Measurements from ENCODE around the gene TARS2. TPM values are rescaled to one million over a fixed set of nuclear protein-coding genes. Genes with fewer than 3 reads are reported as not detected.
A peak's percentile ranks its signal among the peaks of the same experiment; 100 is the strongest.

Gene TARS2
- total and polyA plus RNA-seq, 5 experiments from 2014 or later = 23.9 to 41.8 (median 34.8) TPM

GRCh38 chr1:150553392-150554085, 66.3 kb downstream of the TARS2 start:
- POLR2A ChIA-PET = interaction anchor here (0.8 to 1.6 kb wide), 3 partner anchors 68 to 76 kb away, joined by 3 to 5 read pairs (median 3); partner anchors contain the start of gene ENSA
- ATAC-seq = no peak
- Mint-ChIP-seq H3K27ac (no peak overlapping the region), H3K36me3 (no peaks in the 10 kb centered on the region), H3K4me3 (no peak overlapping the region), H3K4me1 (peaks cover 7 to 28% (median 21%) of the 10 kb centered on the region in 4 donors), H3K27me3 (peaks cover 3 to 10% (median 5%) of the 10 kb centered on the region in 5 donors), H3K9me3 (no peaks in the 10 kb centered on the region)
- DNase-seq = peak in 1 of 10 donors; percentile 60

- Mint-ChIP-seq H3K4me1 (peaks cover 7 to 28% (median 20%) of the 10 kb centered on the region in 4 donors), H3K27ac (no peak overlapping the region), H3K4me3 (no peak overlapping the region), H3K27me3 (peaks cover 2 to 10% (median 5%) of the 10 kb centered on the region in 5 donors), H3K9me3 (no peaks in the 10 kb centered on the region), H3K36me3 (no peaks in the 10 kb centered on the region)
- DNase-seq = no peak
- POLR2A ChIA-PET = interaction anchor here (0.8 to 1.6 kb wide), 3 partner anchors 67 to 75 kb away, joined by 3 to 5 read pairs (median 3); partner anchors contain the start of gene ENSA
- no peak for ATAC-seq
Observed at GRCh38 chr1:150554086-150554452, 66.8 kb downstream of the TARS2 start.

- POLR2A ChIA-PET = interaction anchor here (0.6 to 16.2 kb wide), 2 partner anchors 22 to 444 kb away, joined by 3 to 1195 read pairs; partner anchors contain the start of gene MCL1
- H3K9me3 Mint-ChIP-seq = no peaks in the 10 kb centered on the region
- peaks cover 0 to 2% (median 0%) of the 10 kb centered on the region in 5 donors for H3K27me3 Mint-ChIP-seq
- DNase-seq = peak in 1 of 10 donors; percentile 49
- ATAC-seq = no peak
- no peak overlapping the region for H3K4me3 Mint-ChIP-seq
- H3K4me1 Mint-ChIP-seq = peaks cover 6 to 29% (median 23%) of the 10 kb centered on the region in 4 donors
- H3K36me3 Mint-ChIP-seq = no peaks in the 10 kb centered on the region
- peak overlapping the region in 1 of 10 donors; percentile 44 for H3K27ac Mint-ChIP-seq
Observed at GRCh38 chr1:150555198-150555970, 68.2 kb downstream of the TARS2 start.

GRCh38 chr1:150555971-150556865, 69.0 kb downstream of the TARS2 start:
- no peak overlapping the region for H3K4me3 Mint-ChIP-seq
- peak overlapping the region in 1 of 10 donors; percentile 47 for H3K27ac Mint-ChIP-seq
- POLR2A ChIA-PET = interaction anchor here (0.7 to 16.2 kb wide), 4 partner anchors 22 to 73 kb away, joined by 3 to 1195 read pairs (median 102); partner anchors contain the start of genes ENSA and MCL1
- ATAC-seq (no peak), DNase-seq (peak in 1 of 10 donors; percentile 50)
- no peaks in the 10 kb centered on the region for H3K36me3 Mint-ChIP-seq
- H3K9me3 Mint-ChIP-seq = no peaks in the 10 kb centered on the region
- H3K4me1 Mint-ChIP-seq = peaks cover 7 to 29% (median 25%) of the 10 kb centered on the region in 4 donors
- peaks cover 0 to 1% (median 0%) of the 10 kb centered on the region in 5 donors for H3K27me3 Mint-ChIP-seq

- Mint-ChIP-seq H3K36me3 (no peaks in the 10 kb centered on the region), H3K9me3 (no peaks in the 10 kb centered on the region), H3K27ac (no peak overlapping the region), H3K27me3 (peaks cover 0 to 1% (median 0%) of the 10 kb centered on the region in 5 donors), H3K4me3 (no peak overlapping the region), H3K4me1 (peaks cover 9 to 34% (median 22%) of the 10 kb centered on the region in 4 donors)
- no peak for ATAC-seq
- POLR2A ChIA-PET = interaction anchor here (0.7 to 16.2 kb wide), 3 partner anchors 21 to 71 kb away, joined by 3 to 1195 read pairs (median 198); partner anchors contain the start of gene MCL1
- DNase-seq = peak in 1 of 10 donors; percentile 54
Observed at GRCh38 chr1:150557065-150557600, 69.9 kb downstream of the TARS2 start.

Small RNAs within 50 kb of the gene (microRNA-seq; reads per million reads assigned to microRNA genes)
- gene MIR4257 (ENCODE audit: borderline microRNAs expressed) (not detected), gene MIR6878 (ENCODE audit: borderline microRNAs expressed) (not detected)

Other genes with a start within 250 kb of the TARS2 start
- gene CA14, start 229.6 kb upstream of the TARS2 start, total RNA-seq = not detected
- 1 to 10 TPM in 1 of 3 donors, under 1 TPM in 2; 0.20 to 1.0 (median 0.37) TPM for gene CA14, start 229.6 kb upstream of the TARS2 start, polyA plus RNA-seq
- gene APH1A, start 218.4 kb upstream of the TARS2 start, total RNA-seq = 100 to 1,000 TPM; 142 to 143 TPM
- gene APH1A, start 218.4 kb upstream of the TARS2 start, polyA plus RNA-seq = 10 to 100 TPM; 58.2 to 84.8 (median 67.1) TPM
- gene C1orf54, start 214.6 kb upstream of the TARS2 start, total RNA-seq = 1 to 10 TPM; 4.8 to 5.0 TPM
- 1 to 10 TPM; 1.8 to 4.7 (median 3.9) TPM for gene C1orf54, start 214.6 kb upstream of the TARS2 start, polyA plus RNA-seq
- 1 to 10 TPM; 1.0 to 1.6 TPM for gene CIART, start 204.9 kb upstream of the TARS2 start, total RNA-seq
- 1 to 10 TPM in 1 of 3 donors, under 1 TPM in 2; 0.74 to 1.8 (median 0.74) TPM for gene CIART, start 204.9 kb upstream of the TARS2 start, polyA plus RNA-seq
- gene MRPS21, start 193.6 kb upstream of the TARS2 start, total RNA-seq = 10 to 100 TPM; 70.7 to 76.0 TPM
- gene MRPS21, start 193.6 kb upstream of the TARS2 start, polyA plus RNA-seq = 10 to 100 TPM; 78.8 to 85.9 (median 82.1) TPM
- gene PRPF3, start 165.9 kb upstream of the TARS2 start, total RNA-seq = 100 to 1,000 TPM; 181 to 207 TPM
- gene PRPF3, start 165.9 kb upstream of the TARS2 start, polyA plus RNA-seq = 10 to 100 TPM in 2 of 3 donors, 1 to 10 TPM in 1; 9.8 to 23.8 (median 15.1) TPM
- 10 to 100 TPM; 64.1 to 65.1 TPM for gene RPRD2, start 123.3 kb upstream of the TARS2 start, total RNA-seq
- gene RPRD2, start 123.3 kb upstream of the TARS2 start, polyA plus RNA-seq = 10 to 100 TPM; 22.5 to 40.5 (median 31.6) TPM
- gene ECM1, start 20.7 kb downstream of the TARS2 start, total RNA-seq = 1 to 10 TPM; 1.5 to 1.6 TPM
- gene ECM1, start 20.7 kb downstream of the TARS2 start, polyA plus RNA-seq = under 1 TPM in 1 of 3 donors, not detected in 2; 0.17 TPM
- gene FALEC, start 28.3 kb downstream of the TARS2 start, total RNA-seq = 1 to 10 TPM in 1 of 2 experiments, not detected in 1; 1.9 TPM
- gene FALEC, start 28.3 kb downstream of the TARS2 start, polyA plus RNA-seq = 1 to 10 TPM in 1 of 3 donors, under 1 TPM in 1, not detected in 1; 0.38 to 1.3 TPM
- gene ADAMTSL4, start 62.0 kb downstream of the TARS2 start, total RNA-seq = under 1 TPM; 0.16 to 0.29 TPM
- gene ADAMTSL4, start 62.0 kb downstream of the TARS2 start, polyA plus RNA-seq = under 1 TPM in 1 of 3 donors, not detected in 2; 0.32 TPM
- 100 to 1,000 TPM; 291 TPM for gene MCL1, start 92.2 kb downstream of the TARS2 start, total RNA-seq
- 100 to 1,000 TPM; 125 to 170 (median 146) TPM for gene MCL1, start 92.2 kb downstream of the TARS2 start, polyA plus RNA-seq
- 100 to 1,000 TPM; 115 to 117 TPM for gene ENSA, start 142.2 kb downstream of the TARS2 start, total RNA-seq
- gene ENSA, start 142.2 kb downstream of the TARS2 start, polyA plus RNA-seq = 10 to 100 TPM; 55.2 to 64.4 (median 63.7) TPM
- 10 to 100 TPM; 19.9 to 22.9 TPM for gene GOLPH3L, start 209.7 kb downstream of the TARS2 start, total RNA-seq
- 10 to 100 TPM; 19.4 to 28.2 (median 22.9) TPM for gene GOLPH3L, start 209.7 kb downstream of the TARS2 start, polyA plus RNA-seq
- gene HORMAD1, start 233.5 kb downstream of the TARS2 start, total RNA-seq = under 1 TPM; 0.73 to 0.74 TPM
- under 1 TPM in 1 of 3 donors, not detected in 2; 0.64 TPM for gene HORMAD1, start 233.5 kb downstream of the TARS2 start, polyA plus RNA-seq